Small intestine (tissue), 7 donors: Measurements from ENCODE around the gene FRMPD4. TPM values are rescaled to one million over a fixed set of nuclear protein-coding genes. Genes with fewer than 3 reads are reported as not detected.
A peak's percentile ranks its signal among the peaks of the same experiment; 100 is the strongest.
"Not testable (repeated sequence)": the region's sequence is repeated elsewhere in the genome, so short reads cannot be mapped to it uniquely, and the experiment has no call there.

Experiments
- DNase-seq, 2 donors: peaks; one replicate each; pipeline versions ENCODE4 v3.0.0 to v3.0.0-alpha.2; 2013
- FAIRE-seq: peaks from 2 replicates; lab custom pipeline; 2012; peaks lifted over from hg19 to GRCh38; lab: Jason Lieb, UNC
- H3K27ac ChIP-seq, 3 donors: one replicate each; pipeline ENCODE4 v1.5.1; 2013; ENCODE audit warnings: low read length in 2 of 3, mild to moderate bottlenecking in 2 of 3, control low read depth in 1 of 3, inconsistent platforms in 1 of 3, low read depth in 1 of 3, moderate library complexity in 1 of 3
- H3K27me3 ChIP-seq, 3 donors: one replicate each; pipeline ENCODE4 v1.6.1; 2013; ENCODE audit warnings: low read length in 3 of 3, inconsistent platforms in 1 of 3; ENCODE audit not compliant: control insufficient read depth in 3 of 3, insufficient read depth in 3 of 3
- H3K36me3 ChIP-seq, 3 donors: one replicate each; pipeline ENCODE4 v1.6.1; 2013; ENCODE audit warnings: low read length in 3 of 3, inconsistent platforms in 1 of 3, low read depth in 1 of 3, mild to moderate bottlenecking in 1 of 3, moderate library complexity in 1 of 3; ENCODE audit not compliant: control insufficient read depth in 3 of 3, insufficient read depth in 2 of 3
- H3K4me1 ChIP-seq, 3 donors: one replicate each; pipeline ENCODE4 v1.6.1; 2013; ENCODE audit warnings: low read length in 2 of 3, inconsistent platforms in 1 of 3, low read depth in 1 of 3, mild to moderate bottlenecking in 1 of 3, moderate library complexity in 1 of 3; ENCODE audit not compliant: control insufficient read depth in 3 of 3, insufficient read depth in 2 of 3
- H3K4me3 ChIP-seq, 3 donors: one replicate each; pipeline ENCODE4 v1.5.1; 2013; ENCODE audit warnings: low read length in 3 of 3, control low read depth in 1 of 3, inconsistent platforms in 1 of 3, low read depth in 1 of 3, mild to moderate bottlenecking in 1 of 3, moderate library complexity in 1 of 3
- H3K9me3 ChIP-seq, 2 donors: one replicate each; pipeline ENCODE4 v1.6.1; 2013; ENCODE audit warnings: low read depth in 1 of 2, low read length in 1 of 2; ENCODE audit not compliant: control insufficient read depth in 2 of 2, insufficient read depth in 1 of 2
- WGBS, 3 donors: extraction: QIAGEN DNeasy Blood & Tissue Kit; methylation state at CpG; one replicate each; pipeline ENCODE4 v1.1.7; 2013; 5-methylcytosine and 5-hydroxymethylcytosine counted together
- polyA plus RNA-seq, 4 donors: library from polyadenylated mRNA; stranded (reverse) in 3 of 4; unstranded in 1 of 4; fragments of 200-250 nt in 3 of 4; fragments of 120-200 nt in 1 of 4; gene quantifications; one replicate each; pipeline versions ENCODE4 v1.2.1 to v1.2.3, GENCODE V29; 2013
- donor health status: healthy with polysubstance abuse.
- donor health status: control.
- donor health status: control.
- donor health status: Bipolar disorder and iron deficiency.
- donor health status: healthy.

The FRMPD4 gene
- polyA plus RNA-seq, 4 donors = 0.04 to 0.21 TPM; not detected in 2

- no peak overlapping the region for H3K4me3 ChIP-seq
- 55 to 69% (median 59%) methylated on average over 8 of the region's 8 CpGs for WGBS, 3 donors
- DNase-seq (no peak), FAIRE-seq (no peak)
- H3K9me3 ChIP-seq = no peaks in the 10 kb centered on the region
- H3K27me3 ChIP-seq = peaks cover 0 to 4% (median 0%) of the 10 kb centered on the region in 3 donors
- H3K36me3 ChIP-seq = no peaks in the 10 kb centered on the region
- no peak overlapping the region for H3K27ac ChIP-seq
- H3K4me1 ChIP-seq = no peaks in the 10 kb centered on the region
Observed at GRCh38 chrX:12497832-12498591, 359.7 kb downstream of the FRMPD4 start.

GRCh38 chrX:12505127-12505526 is 366.9 kb downstream of the FRMPD4 start:
- no peaks in the 10 kb centered on the region for H3K4me1 ChIP-seq
- no peak for DNase-seq
- no peak for FAIRE-seq
- no peaks in the 10 kb centered on the region for H3K36me3 ChIP-seq
- no peak overlapping the region for H3K4me3 ChIP-seq
- WGBS, 3 donors = 50 to 81% (median 57%) methylated on average over 3 of the region's 3 CpGs
- H3K27me3 ChIP-seq = no peaks in the 10 kb centered on the region
- H3K9me3 ChIP-seq = no peaks in the 10 kb centered on the region
- no peak overlapping the region for H3K27ac ChIP-seq

DNA sequence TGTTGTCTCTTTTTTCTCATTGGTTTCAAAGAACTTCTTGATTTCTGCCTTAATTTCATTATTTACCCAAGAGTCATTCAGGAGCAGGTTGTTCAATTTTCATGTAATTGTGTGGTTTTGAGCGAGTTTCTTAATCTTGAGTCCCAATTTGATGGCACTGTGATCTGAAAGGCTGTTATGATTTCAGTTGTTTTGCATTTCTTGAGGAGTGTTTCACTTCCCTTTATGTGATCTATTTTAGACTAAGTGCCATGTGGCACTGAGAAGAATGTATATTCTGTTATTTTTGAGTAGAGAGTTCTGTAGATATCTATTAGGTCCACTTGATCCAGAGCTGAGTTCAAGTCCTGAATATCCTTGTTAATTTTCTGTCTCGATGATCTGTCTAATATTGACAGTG is 377.1 kb downstream of the FRMPD4 start:
- not testable (repeated sequence) for FAIRE-seq, DNase-seq, H3K36me3 ChIP-seq

GRCh38 chrX:12526306-12526705 is 388.0 kb downstream of the FRMPD4 start:
- H3K9me3 ChIP-seq = no peaks in the 10 kb centered on the region
- H3K27me3 ChIP-seq = no peaks in the 10 kb centered on the region
- H3K4me3 ChIP-seq = no peak overlapping the region
- no peak overlapping the region for H3K27ac ChIP-seq
- 37 to 50% (median 44%) methylated on average over 5 of the region's 5 CpGs for WGBS, 3 donors
- FAIRE-seq = no peak
- no peaks in the 10 kb centered on the region for H3K36me3 ChIP-seq
- no peaks in the 10 kb centered on the region for H3K4me1 ChIP-seq
- no peak for DNase-seq

More for the DNA sequence above, 377.1 kb downstream of the FRMPD4 start:
- H3K4me1 ChIP-seq, H3K27me3 ChIP-seq, H3K27ac ChIP-seq, H3K9me3 ChIP-seq, H3K4me3 ChIP-seq: not testable (repeated sequence)
- WGBS, 3 donors = 67 to 83% (median 69%) methylated on average over 2 of the region's 2 CpGs

- H3K4me1 ChIP-seq, H3K36me3 ChIP-seq, DNase-seq, H3K4me3 ChIP-seq, H3K27me3 ChIP-seq, H3K9me3 ChIP-seq, H3K27ac ChIP-seq, FAIRE-seq: not testable (repeated sequence)
- 65 to 84% (median 74%) methylated on average over 5 to 10 of the region's 11 CpGs for WGBS, 3 donors
Observed at GRCh38 chrX:12538096-12538495, 399.8 kb downstream of the FRMPD4 start.

DNA sequence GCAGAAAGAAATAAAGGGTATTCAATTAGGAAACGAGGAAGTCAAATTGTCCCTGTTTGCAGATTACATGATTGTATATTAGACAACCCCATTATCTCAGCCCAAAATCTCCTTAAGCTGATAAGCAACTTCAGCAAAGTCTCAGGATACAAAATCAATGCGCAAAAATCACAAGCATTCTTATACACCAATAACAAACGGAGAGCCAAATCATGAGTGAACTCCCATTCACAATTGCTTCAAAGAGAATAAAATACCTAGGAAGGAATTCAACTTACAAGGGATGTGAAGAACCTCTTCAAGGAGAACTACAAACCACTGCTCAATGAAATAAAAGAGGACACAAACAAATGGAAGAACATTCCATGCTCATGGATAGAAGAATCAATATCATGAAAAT is 404.0 kb downstream of the FRMPD4 start:
- H3K4me1 ChIP-seq, H3K27me3 ChIP-seq, H3K27ac ChIP-seq, DNase-seq, H3K36me3 ChIP-seq, H3K4me3 ChIP-seq, FAIRE-seq, H3K9me3 ChIP-seq: not testable (repeated sequence)
- WGBS, 3 donors = 69 to 93% (median 70%) methylated on average over 2 to 3 of the region's 3 CpGs

GRCh38 chrX:12548341-12548740 is 410.1 kb downstream of the FRMPD4 start:
- 66 to 81% (median 67%) methylated on average over 3 of the region's 3 CpGs for WGBS, 3 donors
- H3K9me3 ChIP-seq = no peaks in the 10 kb centered on the region
- FAIRE-seq = no peak
- H3K27ac ChIP-seq = no peak overlapping the region
- no peak overlapping the region for H3K4me3 ChIP-seq
- no peaks in the 10 kb centered on the region for H3K27me3 ChIP-seq
- no peak for DNase-seq
- no peaks in the 10 kb centered on the region for H3K36me3 ChIP-seq
- no peaks in the 10 kb centered on the region for H3K4me1 ChIP-seq

DNA sequence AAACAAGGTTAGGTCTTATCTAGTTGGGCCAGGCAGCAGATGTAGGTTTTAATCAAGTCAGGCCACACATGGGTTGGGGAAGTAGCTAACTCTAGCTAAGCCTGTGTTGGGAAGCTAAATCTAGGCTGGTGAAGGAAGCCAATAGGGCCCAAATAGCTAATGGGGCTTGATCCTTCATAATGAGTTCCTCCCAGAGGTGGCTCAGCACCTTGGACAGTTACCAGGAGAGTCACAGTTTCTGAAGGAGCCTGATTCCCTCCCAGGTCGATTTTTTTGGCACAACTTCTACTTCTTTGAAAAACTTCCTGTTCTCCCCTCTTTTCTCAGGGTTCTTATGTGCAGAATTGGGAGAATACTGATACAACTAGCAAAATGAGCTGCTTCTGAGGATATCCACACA is 410.5 kb downstream of the FRMPD4 start:
- FAIRE-seq = no peak
- Histone ChIP-seq H3K36me3 (no peaks in the 10 kb centered on the region), H3K27ac (no peak overlapping the region), H3K27me3 (no peaks in the 10 kb centered on the region), H3K4me3 (no peak overlapping the region), H3K4me1 (no peaks in the 10 kb centered on the region), H3K9me3 (no peaks in the 10 kb centered on the region)
- WGBS, 3 donors = 0% methylated on average over 1 of the region's 1 CpG
- peak in 1 of 2 donors; percentile 1 for DNase-seq

- no peaks in the 10 kb centered on the region for H3K27me3 ChIP-seq
- H3K9me3 ChIP-seq = no peaks in the 10 kb centered on the region
- no peaks in the 10 kb centered on the region for H3K36me3 ChIP-seq
- no peak overlapping the region for H3K4me3 ChIP-seq
- no peak overlapping the region for H3K27ac ChIP-seq
- no peaks in the 10 kb centered on the region for H3K4me1 ChIP-seq
- no peak for FAIRE-seq
- no peak for DNase-seq
Observed at GRCh38 chrX:12554206-12554605, 415.9 kb downstream of the FRMPD4 start.
